Naive B cell (primary cell): ENCODE measurements around the gene ZNFX1. TPM values are rescaled to one million over a fixed set of nuclear protein-coding genes. Genes with fewer than 3 reads are reported as not detected.

Source experiments
- ATAC-seq, 2 donors: fragments of 150-1000 bp; cut with Tn5 transposase; 2 replicates each; pipeline ENCODE4 v1.10.0; 2021; ENCODE audit warnings: low read depth in 2 of 2, mild to moderate bottlenecking in 2 of 2, moderate library complexity in 2 of 2
- DNase-seq: peaks from one replicate; pipeline ENCODE4 v3.0.0; 2022
- H3K27ac Mint-ChIP-seq, 6 donors: one replicate each; pipeline ENCODE4 v1.8.0; 2020 to 2022; ENCODE audit warnings: mild to moderate bottlenecking in 6 of 6, mixed read lengths in 6 of 6, moderate library complexity in 5 of 6, inconsistent platforms in 2 of 6
- H3K27me3 Mint-ChIP-seq, 3 donors: one replicate each; pipeline ENCODE4 v1.8.0; 2021 to 2022; ENCODE audit warnings: mixed read lengths in 3 of 3, mild to moderate bottlenecking in 1 of 3
- H3K36me3 Mint-ChIP-seq, 2 donors: one replicate each; pipeline ENCODE4 v1.8.0; 2020 to 2022; ENCODE audit warnings: mixed read lengths in 2 of 2, inconsistent platforms in 1 of 2, mild to moderate bottlenecking in 1 of 2
- H3K4me1 Mint-ChIP-seq, 3 donors: one replicate each; pipeline ENCODE4 v1.8.0; 2020 to 2022; ENCODE audit warnings: mixed read lengths in 3 of 3, inconsistent platforms in 1 of 3, mild to moderate bottlenecking in 1 of 3, moderate library complexity in 1 of 3
- H3K4me3 Mint-ChIP-seq, 8 donors: one replicate each; pipeline ENCODE4 v1.8.0; 2020 to 2022; ENCODE audit warnings: mild to moderate bottlenecking in 8 of 8, mixed read lengths in 8 of 8, moderate library complexity in 8 of 8, inconsistent platforms in 2 of 8
- H3K9me3 Mint-ChIP-seq, 7 donors: one replicate each; pipeline ENCODE4 v1.8.0; 2020 to 2022; ENCODE audit warnings: mixed read lengths in 7 of 7, mild to moderate bottlenecking in 5 of 7, inconsistent platforms in 2 of 7, moderate library complexity in 1 of 7
- polyA plus RNA-seq, 6 donors: library from polyadenylated mRNA; unstranded; fragments of 300-500 nt; fragmentation: Illumina TruSeq; gene quantifications; one replicate each; pipeline ENCODE4 v1.2.3, GENCODE V29; 2021; ENCODE audit warnings: low read depth in 6 of 6

The ZNFX1 gene
- polyA plus RNA-seq, 6 donors from 2014 or later: 18.2 to 41.8 (median 22.7) TPM

DNA sequence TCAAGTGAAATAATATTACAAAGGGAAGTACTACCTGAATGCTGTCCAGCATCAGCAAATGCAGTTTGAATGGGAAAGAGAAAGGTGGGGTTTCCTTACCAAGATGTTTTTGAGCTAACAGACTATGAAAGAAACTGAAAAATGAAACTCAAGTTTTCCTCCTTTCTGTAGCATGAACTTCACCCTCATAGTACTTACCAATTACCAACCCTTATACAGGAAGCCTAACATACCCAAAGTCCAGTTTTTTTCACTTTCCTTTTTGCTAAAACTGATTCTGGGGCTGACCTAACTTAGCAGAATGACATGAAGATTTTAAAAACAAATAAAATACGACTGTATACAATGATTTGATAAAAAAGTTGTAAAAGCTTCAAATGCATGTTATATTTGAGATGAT lies 5.2 kb downstream of the ZNFX1 start:
- peaks cover 0 to 3% (median 0%) of the 10 kb centered on the region in 7 donors for H3K9me3 Mint-ChIP-seq
- peaks cover 46 to 67% (median 54%) of the 10 kb centered on the region in 3 donors for H3K4me1 Mint-ChIP-seq
- H3K27me3 Mint-ChIP-seq: no peaks in the 10 kb centered on the region
- ATAC-seq (no peak), DNase-seq (no peak)
- H3K27ac Mint-ChIP-seq: peak overlapping the region in 4 of 6 donors; percentile 56 to 84 (median 68)
- peak overlapping the region in 6 of 8 donors; percentile 1 to 59 (median 28) for H3K4me3 Mint-ChIP-seq
- peaks cover 25 to 30% of the 10 kb centered on the region in 2 donors for H3K36me3 Mint-ChIP-seq

DNA sequence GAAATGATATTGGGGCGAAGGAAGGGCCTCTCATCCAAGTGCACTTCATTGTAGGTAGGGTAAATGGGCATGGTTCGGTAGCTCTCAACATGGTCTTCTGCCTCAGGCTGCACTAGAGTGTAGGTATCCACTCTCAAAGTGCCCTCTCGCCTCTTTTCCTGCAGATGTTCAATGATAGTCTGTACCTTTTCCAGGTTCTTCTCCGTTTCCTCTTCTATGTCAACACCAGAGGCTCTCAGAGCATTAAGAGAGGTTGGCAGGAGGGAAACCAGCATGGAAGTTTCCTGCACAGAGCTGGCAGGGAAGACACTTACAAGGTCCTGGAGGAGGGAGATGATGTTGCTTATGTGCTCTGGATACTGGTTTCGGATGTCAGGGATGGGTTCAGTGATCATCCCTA lies 7.1 kb downstream of the ZNFX1 start:
- peak overlapping the region in 1 of 8 donors; percentile 16 for H3K4me3 Mint-ChIP-seq
- H3K36me3 Mint-ChIP-seq: peaks cover 30% of the 10 kb centered on the region in 2 donors
- H3K4me1 Mint-ChIP-seq: peaks cover 42 to 67% (median 47%) of the 10 kb centered on the region in 3 donors
- peaks cover 0 to 3% (median 0%) of the 10 kb centered on the region in 7 donors for H3K9me3 Mint-ChIP-seq
- peak overlapping the region in 2 of 6 donors; percentile 50 to 95 for H3K27ac Mint-ChIP-seq
- ATAC-seq: no peak
- no peak for DNase-seq
- H3K27me3 Mint-ChIP-seq: no peaks in the 10 kb centered on the region

DNA sequence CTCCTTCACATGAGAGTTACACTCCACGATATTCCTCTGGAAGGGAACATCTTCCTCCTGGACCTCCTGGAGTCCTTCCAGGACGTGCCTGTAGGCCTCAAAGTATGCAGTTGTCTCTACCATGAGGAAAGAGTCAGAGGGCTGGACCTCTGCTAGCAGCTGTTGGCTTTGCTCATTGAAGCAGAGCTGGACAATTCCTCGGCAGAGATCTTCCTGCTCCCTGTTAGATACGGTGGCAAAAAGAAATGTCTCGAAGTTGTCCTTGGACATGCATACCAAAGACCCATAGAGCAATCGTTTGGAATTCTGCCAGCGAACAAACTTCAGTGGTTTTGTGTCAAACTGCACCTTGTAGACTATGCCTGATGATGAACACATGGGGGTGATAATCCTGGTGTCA lies 7.7 kb downstream of the ZNFX1 start:
- no peak for DNase-seq
- Mint-ChIP-seq H3K27ac (peak overlapping the region in 1 of 6 donors; percentile 76), H3K4me3 (peak overlapping the region in 2 of 8 donors; percentile 25 to 50), H3K27me3 (no peaks in the 10 kb centered on the region), H3K4me1 (peaks cover 41 to 65% (median 51%) of the 10 kb centered on the region in 3 donors), H3K36me3 (peaks cover 30% of the 10 kb centered on the region in 2 donors), H3K9me3 (peaks cover 0 to 3% (median 0%) of the 10 kb centered on the region in 7 donors)
- ATAC-seq: no peak

DNA sequence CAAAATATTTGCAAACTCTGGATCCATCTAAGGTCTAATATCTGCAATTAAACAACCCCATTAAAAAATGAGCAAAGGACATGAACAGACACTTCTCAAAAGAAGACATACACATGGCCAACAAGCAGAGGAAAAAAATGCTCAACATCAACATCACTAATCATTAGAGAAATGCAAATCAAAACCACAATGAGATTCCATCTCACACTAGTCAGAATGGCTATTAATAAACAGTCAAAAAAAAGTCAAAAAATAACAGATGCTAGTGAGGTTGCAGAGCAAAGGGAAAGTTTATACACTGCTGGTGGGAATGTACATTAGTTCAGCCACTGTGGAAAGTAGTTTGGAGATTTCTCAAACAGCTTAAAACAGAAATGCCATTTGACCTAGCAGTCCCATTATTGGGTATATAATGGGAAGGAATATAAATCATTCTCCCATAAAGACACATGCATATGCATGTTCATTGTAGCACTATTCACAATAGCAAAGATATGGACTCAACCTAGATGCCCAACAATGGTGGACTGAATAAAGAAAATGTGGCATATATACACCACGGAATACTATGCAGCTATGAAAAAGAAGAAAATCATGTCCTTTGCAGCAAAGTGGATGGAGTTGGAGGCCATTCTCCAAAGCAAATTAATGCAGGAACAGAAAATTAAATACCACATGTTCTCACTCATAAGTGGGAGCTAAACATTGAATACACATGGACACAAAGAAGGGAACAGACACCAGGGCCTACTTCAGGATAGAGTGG lies 9.1 kb downstream of the ZNFX1 start:
- Mint-ChIP-seq H3K4me3 (peak overlapping the region in 5 of 8 donors; percentile 22 to 62 (median 57)), H3K9me3 (peaks cover 0 to 3% (median 0%) of the 10 kb centered on the region in 7 donors), H3K36me3 (peaks cover 34 to 38% of the 10 kb centered on the region in 2 donors), H3K4me1 (peaks cover 41 to 63% (median 51%) of the 10 kb centered on the region in 3 donors), H3K27ac (peak overlapping the region in 2 of 6 donors; percentile 63 to 89), H3K27me3 (no peaks in the 10 kb centered on the region)
- peak; percentile 14 to 29 for ATAC-seq
- DNase-seq: no peak

DNA sequence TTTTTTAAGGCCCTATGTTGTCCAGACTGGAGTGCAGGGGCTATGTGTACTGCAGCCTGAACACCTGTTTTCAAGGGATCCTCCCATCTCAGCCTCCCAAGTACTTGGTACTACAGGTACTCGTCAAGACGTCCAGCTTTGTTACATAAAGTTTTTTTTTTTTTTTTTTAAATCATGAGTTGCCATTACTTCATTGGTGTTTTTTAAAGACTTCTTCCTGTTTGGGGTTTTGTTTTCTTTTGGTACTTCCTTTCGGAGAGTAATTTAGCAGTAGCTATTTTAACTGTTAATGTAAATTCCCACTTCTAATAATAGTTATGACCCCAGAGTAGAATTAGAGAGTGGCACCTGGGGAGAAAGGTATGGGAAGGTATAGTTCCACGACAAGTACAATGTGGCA lies 10.5 kb downstream of the ZNFX1 start:
- peaks cover 35 to 56% (median 45%) of the 10 kb centered on the region in 3 donors for H3K4me1 Mint-ChIP-seq
- no peak for DNase-seq

DNA sequence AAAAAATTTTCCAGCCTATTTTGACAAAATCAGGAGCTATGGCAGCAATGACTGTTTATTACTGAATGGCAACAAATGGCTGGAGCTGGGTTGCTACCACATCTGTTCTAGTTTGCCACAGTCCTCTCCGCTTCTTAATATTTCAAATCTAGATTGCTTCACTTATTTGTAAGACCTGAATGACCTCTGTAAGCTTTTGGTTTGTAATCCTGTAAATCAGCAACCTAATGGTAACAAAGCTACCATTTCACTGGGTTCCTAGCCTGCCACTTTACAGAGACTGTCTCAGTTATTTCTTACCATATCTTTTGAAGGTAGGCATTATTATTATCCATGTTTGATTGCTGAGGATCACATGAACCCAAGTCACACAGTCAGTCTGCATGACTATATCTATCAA lies 15.4 kb downstream of the ZNFX1 start:
- H3K36me3 Mint-ChIP-seq: peaks cover 11 to 21% of the 10 kb centered on the region in 2 donors
- no peak for ATAC-seq
- no peaks in the 10 kb centered on the region for H3K27me3 Mint-ChIP-seq
- H3K9me3 Mint-ChIP-seq: peaks cover 0 to 4% (median 0%) of the 10 kb centered on the region in 7 donors
- no peak overlapping the region for H3K27ac Mint-ChIP-seq
- DNase-seq: no peak
- H3K4me1 Mint-ChIP-seq: peaks cover 11 to 17% (median 13%) of the 10 kb centered on the region in 3 donors
- H3K4me3 Mint-ChIP-seq: no peak overlapping the region

More for the DNA sequence above, 10.5 kb downstream of the ZNFX1 start:
- ATAC-seq: peak; percentile 76 to 77
- Mint-ChIP-seq H3K36me3 (peaks cover 38 to 44% of the 10 kb centered on the region in 2 donors), H3K9me3 (peaks cover 0 to 3% (median 0%) of the 10 kb centered on the region in 7 donors), H3K27me3 (no peaks in the 10 kb centered on the region), H3K4me3 (peak overlapping the region; percentile 36 to 82 (median 68)), H3K27ac (peak overlapping the region; percentile 42 to 91 (median 81))

DNA sequence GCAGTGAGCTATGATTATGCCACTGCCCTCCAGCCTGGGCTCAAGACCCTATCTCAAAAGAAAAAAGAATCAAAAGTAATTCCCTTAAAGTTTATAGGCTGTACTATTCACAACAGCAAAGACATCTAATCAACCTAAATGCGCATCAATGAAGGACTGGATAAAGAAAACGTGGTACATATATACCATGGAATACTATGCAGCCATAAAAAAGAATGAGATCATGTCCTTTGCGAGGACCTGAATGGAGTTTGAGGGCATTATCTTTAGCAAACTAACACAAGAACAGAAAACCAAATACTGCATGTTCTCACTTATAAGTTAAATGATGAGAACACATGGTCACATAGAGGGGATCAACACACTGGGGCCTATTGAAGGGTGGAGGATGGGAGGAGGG lies 16.7 kb downstream of the ZNFX1 start:
- DNase-seq (no peak), ATAC-seq (no peak)
- H3K36me3 Mint-ChIP-seq: peaks cover 24 to 25% of the 10 kb centered on the region in 2 donors
- H3K4me3 Mint-ChIP-seq: no peak overlapping the region
- H3K9me3 Mint-ChIP-seq: peaks cover 0 to 4% (median 0%) of the 10 kb centered on the region in 7 donors
- peaks cover 5 to 6% (median 6%) of the 10 kb centered on the region in 3 donors for H3K4me1 Mint-ChIP-seq
- H3K27me3 Mint-ChIP-seq: no peaks in the 10 kb centered on the region
- no peak overlapping the region for H3K27ac Mint-ChIP-seq

DNA sequence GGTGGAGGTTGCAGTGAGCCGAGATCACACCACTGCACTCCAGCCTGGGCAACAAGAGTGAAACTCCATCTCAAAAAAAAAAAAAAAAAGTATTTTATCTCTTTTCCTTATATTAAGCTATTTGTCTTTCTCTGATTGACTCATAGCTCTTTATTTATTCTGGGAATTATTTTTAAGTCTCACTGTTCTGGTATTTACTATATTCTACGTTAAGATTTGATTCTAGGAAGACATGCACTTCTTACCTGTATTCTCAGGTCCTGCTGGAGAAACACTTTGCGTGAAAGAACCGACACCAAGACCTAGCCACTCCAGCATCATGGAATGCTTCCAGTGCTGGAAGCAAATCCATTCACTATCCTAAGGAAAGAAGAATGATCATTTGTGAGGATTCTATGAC lies 17.6 kb downstream of the ZNFX1 start:
- Mint-ChIP-seq H3K27me3 (no peaks in the 10 kb centered on the region), H3K36me3 (peaks cover 32 to 33% of the 10 kb centered on the region in 2 donors), H3K4me3 (no peak overlapping the region), H3K27ac (peak overlapping the region in 1 of 6 donors; percentile 65), H3K4me1 (no peaks in the 10 kb centered on the region), H3K9me3 (peaks cover 0 to 4% (median 0%) of the 10 kb centered on the region in 7 donors)
- DNase-seq: no peak
- no peak for ATAC-seq

DNA sequence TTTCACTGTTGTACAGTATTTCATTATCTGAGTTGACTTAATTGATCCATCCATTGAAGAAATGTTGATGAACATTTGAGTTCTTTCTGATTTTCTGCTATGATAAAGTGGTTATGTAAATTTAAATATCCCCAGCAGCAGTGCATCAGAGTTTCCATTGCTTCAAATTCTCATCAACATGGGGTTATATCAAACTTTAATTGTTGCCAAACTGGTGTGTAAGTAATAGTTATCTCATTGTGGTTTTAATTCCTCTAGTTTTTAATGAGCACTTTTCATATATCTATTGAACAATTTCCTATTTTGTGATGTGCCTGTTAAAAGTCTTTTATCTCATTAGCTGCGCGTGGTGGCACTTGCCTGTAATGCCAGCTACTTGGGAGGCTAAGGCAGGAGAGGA lies 18.1 kb downstream of the ZNFX1 start:
- Mint-ChIP-seq H3K27me3 (no peaks in the 10 kb centered on the region), H3K4me1 (no peaks in the 10 kb centered on the region), H3K27ac (no peak overlapping the region), H3K36me3 (peaks cover 33% of the 10 kb centered on the region in 2 donors), H3K9me3 (peaks cover 0 to 4% (median 0%) of the 10 kb centered on the region in 7 donors), H3K4me3 (no peak overlapping the region)
- DNase-seq: no peak
- ATAC-seq: no peak

DNA sequence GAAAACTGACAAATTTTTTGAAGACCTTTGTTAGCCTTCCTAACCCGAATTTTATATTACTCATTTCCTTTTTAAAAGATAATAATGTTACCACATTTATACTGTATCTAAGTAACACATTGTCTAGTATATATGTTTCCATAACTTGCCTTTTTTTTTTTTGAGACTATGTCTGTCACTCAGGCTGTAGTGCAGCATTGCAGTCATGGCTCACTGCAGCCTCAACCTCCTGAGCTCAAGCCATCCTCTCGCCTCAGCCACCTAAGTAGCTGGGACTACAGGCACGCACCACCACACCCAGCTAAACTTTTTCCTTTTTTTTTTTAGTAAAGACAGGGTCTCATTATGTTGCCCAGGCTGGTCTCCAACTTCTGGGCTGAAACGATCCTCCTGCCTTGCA lies 18.6 kb downstream of the ZNFX1 start:
- no peak overlapping the region for H3K4me3 Mint-ChIP-seq
- H3K27me3 Mint-ChIP-seq: no peaks in the 10 kb centered on the region
- no peaks in the 10 kb centered on the region for H3K4me1 Mint-ChIP-seq
- no peak for ATAC-seq
- H3K9me3 Mint-ChIP-seq: peaks cover 0 to 4% (median 0%) of the 10 kb centered on the region in 7 donors
- no peak for DNase-seq
- H3K36me3 Mint-ChIP-seq: peaks cover 30 to 36% of the 10 kb centered on the region in 2 donors
- H3K27ac Mint-ChIP-seq: no peak overlapping the region

DNA sequence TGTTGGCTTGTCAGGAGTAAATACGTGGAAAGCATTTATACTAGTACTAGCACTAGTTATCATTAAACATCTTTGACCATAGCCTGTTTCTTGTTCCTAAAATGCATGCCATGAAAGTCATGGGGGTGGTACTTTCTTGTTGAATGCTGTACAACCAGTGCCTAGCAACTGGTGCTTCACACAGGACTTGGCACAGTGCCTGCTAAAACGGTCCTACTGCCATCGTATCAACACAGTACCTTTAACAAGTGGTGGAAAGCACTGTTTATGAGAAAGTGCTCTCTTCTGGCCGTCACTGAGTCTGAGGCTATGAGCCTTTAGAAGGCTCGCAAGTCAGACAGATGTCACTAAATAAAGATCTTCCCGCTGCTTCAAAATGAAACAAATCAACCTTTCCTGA lies 21.6 kb downstream of the ZNFX1 start:
- peaks cover 0 to 2% (median 0%) of the 10 kb centered on the region in 7 donors for H3K9me3 Mint-ChIP-seq

DNA sequence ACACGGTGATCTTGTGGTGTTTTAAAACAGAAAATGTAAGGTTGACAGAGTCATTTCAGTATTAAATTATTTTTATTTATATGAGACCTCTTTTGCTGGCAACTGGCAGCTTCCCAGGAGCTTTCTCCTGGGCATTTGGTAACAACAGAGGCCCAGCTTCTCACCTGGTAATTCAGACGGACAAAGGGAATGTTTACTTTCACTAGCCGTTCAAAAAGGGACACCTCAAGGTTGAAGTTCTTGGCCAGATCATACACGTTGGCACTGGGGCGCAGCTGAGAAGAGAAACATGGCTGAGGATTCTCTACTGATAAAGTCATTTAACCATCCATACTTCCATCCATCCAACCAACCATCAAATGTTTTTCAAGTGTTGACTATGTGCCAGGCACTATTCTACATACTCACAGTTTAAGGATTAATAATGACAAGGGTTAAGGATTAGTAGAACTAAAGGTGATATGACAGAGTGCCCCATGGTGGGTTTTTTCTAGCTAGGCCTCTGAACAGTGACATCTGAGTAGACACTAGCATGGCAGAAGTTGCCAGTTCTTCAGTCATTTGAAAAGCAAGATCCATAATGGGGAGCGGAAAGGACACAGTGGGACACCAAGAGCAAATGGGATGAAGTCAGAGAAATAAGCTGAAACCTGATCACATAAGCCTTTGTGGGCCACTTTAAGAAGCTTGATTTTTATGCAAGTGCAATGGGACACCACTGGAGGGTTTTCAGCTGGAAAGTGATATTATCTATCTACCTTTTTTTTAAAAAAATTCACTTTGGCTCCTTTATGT lies 25.1 kb downstream of the ZNFX1 start:
- Mint-ChIP-seq H3K4me1 (no peaks in the 10 kb centered on the region), H3K9me3 (peaks cover 0 to 2% (median 0%) of the 10 kb centered on the region in 7 donors), H3K27me3 (no peaks in the 10 kb centered on the region), H3K36me3 (peaks cover 36 to 42% of the 10 kb centered on the region in 2 donors), H3K27ac (peak overlapping the region in 2 of 6 donors; percentile 16 to 56), H3K4me3 (no peak overlapping the region)
- ATAC-seq (no peak), DNase-seq (no peak)

More for the DNA sequence above, 21.6 kb downstream of the ZNFX1 start:
- no peak overlapping the region for H3K4me3 Mint-ChIP-seq
- H3K4me1 Mint-ChIP-seq: no peaks in the 10 kb centered on the region
- peak overlapping the region in 1 of 6 donors; percentile 20 for H3K27ac Mint-ChIP-seq
- ATAC-seq (no peak), DNase-seq (no peak)
- peaks cover 36% of the 10 kb centered on the region in 2 donors for H3K36me3 Mint-ChIP-seq
- no peaks in the 10 kb centered on the region for H3K27me3 Mint-ChIP-seq
